ENCODE results near the gene DRC1.
A peak's percentile ranks its signal among the peaks of the same experiment; 100 is the strongest.

Gene DRC1

DNA sequence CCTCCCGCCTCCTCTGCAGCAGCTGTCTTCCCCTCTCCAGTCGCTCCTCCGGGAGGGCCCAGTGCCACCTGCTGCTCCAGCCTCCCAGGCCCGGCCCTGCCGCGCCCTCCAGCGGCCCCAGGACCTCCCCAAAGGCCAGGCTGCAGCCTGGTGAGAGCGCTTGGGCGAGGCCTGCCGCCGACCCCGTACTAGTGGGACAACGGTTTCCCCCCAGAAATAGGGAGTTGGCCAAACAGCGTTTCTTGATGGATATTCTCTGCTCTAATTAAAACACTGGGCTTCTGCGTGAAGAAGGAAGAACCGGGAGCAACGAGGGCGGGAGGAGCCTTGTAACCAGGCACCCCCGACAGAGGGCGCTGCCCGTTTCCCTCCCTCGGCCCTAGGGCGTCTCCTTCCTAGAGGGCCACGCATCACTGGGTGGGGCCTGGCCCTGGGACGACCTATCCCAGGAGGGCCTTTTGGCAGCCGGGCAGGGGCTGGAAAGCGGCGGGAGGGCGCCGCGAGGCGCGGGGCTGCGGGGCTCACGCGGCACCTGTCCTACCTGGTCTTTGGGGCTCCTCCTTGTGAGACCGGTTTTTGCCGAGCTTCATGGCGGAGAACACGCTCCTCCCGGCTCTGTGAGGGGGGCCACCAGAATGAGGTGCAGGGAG, 101.6 kb downstream of the DRC1 start:
- Histone ChIP-seq H4K20me1 (ENCODE audit: insufficient read depth, low read length) (no peaks in the 10 kb centered on the region), H3K9ac (ENCODE audit: low read length) (peak overlapping the region; percentile 24; the same call in 1 of the 2 replicates), H3K4me3 (ENCODE audit: low read length) (peak overlapping the region; percentile 61), H3K79me2 (ENCODE audit: low read length) (no peaks in the 10 kb centered on the region), H3K9me2 (replicated peaks; ENCODE audit: insufficient read depth, low read length) (no peaks in the 10 kb centered on the region), H3K4me2 (ENCODE audit: low read depth, low read length) (peak overlapping the region; percentile 84), H2AFZ (ENCODE audit: low read length) (peak overlapping the region; percentile 84), H3K4me1 (ENCODE audit: low read length) (no peaks in the 10 kb centered on the region), H3K36me3 (replicated peaks; ENCODE audit: insufficient read depth, low read length) (no peaks in the 10 kb centered on the region), H3K27me3 (replicated peaks; ENCODE audit: insufficient read depth, low read length) (peaks cover 41% of the 10 kb centered on the region), H3K27ac (ENCODE audit: low read length) (no peak overlapping the region), H3K9me3 (replicated peaks; ENCODE audit: insufficient read depth, low read length) (no peaks in the 10 kb centered on the region), H3F3A (ENCODE audit: insufficient read depth, low read length) (no peaks in the 10 kb centered on the region)
- no peak for TF ChIP-seq EZH2phosphoT487 (IDR thresholded peaks at IDR 0.05; ENCODE audit: low read length)
- TF ChIP-seq, protein P1, sequence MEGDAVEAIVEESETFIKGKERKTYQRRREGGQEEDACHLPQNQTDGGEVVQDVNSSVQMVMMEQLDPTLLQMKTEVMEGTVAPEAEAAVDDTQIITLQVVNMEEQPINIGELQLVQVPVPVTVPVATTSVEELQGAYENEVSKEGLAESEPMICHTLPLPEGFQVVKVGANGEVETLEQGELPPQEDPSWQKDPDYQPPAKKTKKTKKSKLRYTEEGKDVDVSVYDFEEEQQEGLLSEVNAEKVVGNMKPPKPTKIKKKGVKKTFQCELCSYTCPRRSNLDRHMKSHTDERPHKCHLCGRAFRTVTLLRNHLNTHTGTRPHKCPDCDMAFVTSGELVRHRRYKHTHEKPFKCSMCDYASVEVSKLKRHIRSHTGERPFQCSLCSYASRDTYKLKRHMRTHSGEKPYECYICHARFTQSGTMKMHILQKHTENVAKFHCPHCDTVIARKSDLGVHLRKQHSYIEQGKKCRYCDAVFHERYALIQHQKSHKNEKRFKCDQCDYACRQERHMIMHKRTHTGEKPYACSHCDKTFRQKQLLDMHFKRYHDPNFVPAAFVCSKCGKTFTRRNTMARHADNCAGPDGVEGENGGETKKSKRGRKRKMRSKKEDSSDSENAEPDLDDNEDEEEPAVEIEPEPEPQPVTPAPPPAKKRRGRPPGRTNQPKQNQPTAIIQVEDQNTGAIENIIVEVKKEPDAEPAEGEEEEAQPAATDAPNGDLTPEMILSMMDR (IDR thresholded peaks at IDR 0.05; ENCODE audit: low read length), result peak; percentile 97
- DNase-seq, result peak; percentile 73

DNA sequence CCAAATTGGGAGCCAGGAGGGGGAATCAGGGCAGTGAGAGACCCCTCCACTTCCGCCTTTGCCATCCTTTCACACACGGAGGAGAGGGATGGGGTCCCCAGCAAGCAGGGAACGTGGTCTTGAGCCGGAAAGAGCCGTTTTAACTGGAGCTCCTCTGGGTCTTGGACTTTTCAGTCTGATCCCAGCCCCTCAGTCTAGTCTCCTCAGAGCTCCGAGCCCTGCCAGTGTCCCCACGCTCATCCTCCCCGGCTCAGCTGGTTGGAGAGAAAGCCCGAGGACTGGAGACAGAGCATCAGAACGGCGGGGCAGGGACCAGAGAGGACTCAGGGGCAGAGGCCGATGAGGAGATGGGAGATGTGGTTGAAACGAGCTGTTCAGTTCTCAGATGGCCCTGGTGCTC, 102.3 kb downstream of the DRC1 start:
- no peaks in the 10 kb centered on the region for H3K36me3 ChIP-seq (replicated peaks; ENCODE audit: insufficient read depth, low read length)
- no peaks in the 10 kb centered on the region for H3F3A ChIP-seq (ENCODE audit: insufficient read depth, low read length)
- H3K9me2 ChIP-seq (replicated peaks; ENCODE audit: insufficient read depth, low read length), result no peaks in the 10 kb centered on the region
- no peaks in the 10 kb centered on the region for H3K79me2 ChIP-seq (ENCODE audit: low read length)
- H4K20me1 ChIP-seq (ENCODE audit: insufficient read depth, low read length), result no peaks in the 10 kb centered on the region
- H3K9me3 ChIP-seq (replicated peaks; ENCODE audit: insufficient read depth, low read length), result no peaks in the 10 kb centered on the region
- H3K27ac ChIP-seq (ENCODE audit: low read length), result no peak overlapping the region
- no peak for DNase-seq
- H3K4me3 ChIP-seq (ENCODE audit: low read length), result peak overlapping the region; percentile 61
- H3K4me2 ChIP-seq (ENCODE audit: low read depth, low read length), result peak overlapping the region; percentile 84
- H3K27me3 ChIP-seq (replicated peaks; ENCODE audit: insufficient read depth, low read length), result peaks cover 44% of the 10 kb centered on the region
- H2AFZ ChIP-seq (ENCODE audit: low read length), result peak overlapping the region; percentile 84
- peak overlapping the region; percentile 24; the same call in 1 of the 2 replicates for H3K9ac ChIP-seq (ENCODE audit: low read length)
- TF ChIP-seq EZH2 (optimal IDR thresholded peaks at IDR 0.05; ENCODE audit: low read depth, low read length), result no peak
- TF ChIP-seq, protein P1 (IDR thresholded peaks at IDR 0.05; ENCODE audit: low read length), result no peak
- no peak for TF ChIP-seq EZH2phosphoT487 (IDR thresholded peaks at IDR 0.05; ENCODE audit: low read length)
- no peaks in the 10 kb centered on the region for H3K4me1 ChIP-seq (ENCODE audit: low read length)

DNA sequence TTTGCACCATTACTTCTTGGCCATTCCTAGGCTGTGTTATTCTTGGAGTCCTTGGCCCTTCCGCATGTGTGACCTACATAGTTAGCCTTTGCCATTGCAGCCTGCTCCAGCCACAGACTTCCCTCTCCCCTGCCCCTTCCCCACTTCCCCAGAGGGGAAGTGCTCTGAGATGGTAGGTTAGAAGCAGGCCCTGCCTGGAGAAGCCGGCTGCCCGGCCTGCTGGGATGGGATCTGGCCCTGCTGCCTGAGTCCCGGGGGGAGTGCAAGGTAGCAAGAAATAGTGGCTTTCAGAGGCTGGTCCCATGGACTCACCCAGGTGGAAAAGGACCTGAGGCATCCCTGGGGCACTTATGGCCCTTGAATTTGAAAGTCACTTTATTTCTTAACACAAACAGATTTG, 104.6 kb downstream of the DRC1 start:
- TF ChIP-seq EZH2 (optimal IDR thresholded peaks at IDR 0.05; ENCODE audit: low read depth, low read length) (no peak), EZH2phosphoT487 (IDR thresholded peaks at IDR 0.05; ENCODE audit: low read length) (no peak)
- TF ChIP-seq, protein P1 (IDR thresholded peaks at IDR 0.05; ENCODE audit: low read length), result no peak
- H3K27me3 ChIP-seq (replicated peaks; ENCODE audit: insufficient read depth, low read length), result peaks cover 62% of the 10 kb centered on the region

More for the DNA sequence above, 104.6 kb downstream of the DRC1 start:
- H3K27ac ChIP-seq (ENCODE audit: low read length), result no peak overlapping the region
- no peaks in the 10 kb centered on the region for H3K79me2 ChIP-seq (ENCODE audit: low read length)
- DNase-seq, result no peak
- H3K9ac ChIP-seq (ENCODE audit: low read length), result no peak overlapping the region
- H3K9me2 ChIP-seq (replicated peaks; ENCODE audit: insufficient read depth, low read length), result no peaks in the 10 kb centered on the region
- no peak overlapping the region for H2AFZ ChIP-seq (ENCODE audit: low read length)
- no peak overlapping the region for H3K4me3 ChIP-seq (ENCODE audit: low read length)
- no peaks in the 10 kb centered on the region for H3K9me3 ChIP-seq (replicated peaks; ENCODE audit: insufficient read depth, low read length)
- no peaks in the 10 kb centered on the region for H3K4me1 ChIP-seq (ENCODE audit: low read length)
- H4K20me1 ChIP-seq (ENCODE audit: insufficient read depth, low read length), result no peaks in the 10 kb centered on the region
- no peak overlapping the region for H3K4me2 ChIP-seq (ENCODE audit: low read depth, low read length)
- no peaks in the 10 kb centered on the region for H3F3A ChIP-seq (ENCODE audit: insufficient read depth, low read length)
- H3K36me3 ChIP-seq (replicated peaks; ENCODE audit: insufficient read depth, low read length), result no peaks in the 10 kb centered on the region
